GM13976 (cell line): ENCODE results near the gene ADGB.
"Not testable (repeated sequence)": the region's sequence is repeated elsewhere in the genome, so short reads cannot be mapped to it uniquely, and the experiment has no call there.

Experiments
- DNase-seq: peaks from one replicate; pipeline ENCODE4 v3.0.0; 2012; ENCODE audit warnings: low spot score
- in situ Hi-C: fragments of 300-500 bp; cut with MboI; formaldehyde crosslinking; loops from one replicate; pipeline ENCODE4 v1.12.0; 2022; ENCODE audit warnings: low sequenced_read_pairs, mixed read lengths, inconsistent platforms; ENCODE audit not compliant: unreplicated experiment
- TF ChIP-seq, protein P1 (sequence below): IDR thresholded peaks from 2 replicates; pipeline ENCODE4 v1.5.1; 2012; ENCODE audit warnings: borderline replicate concordance, mild to moderate bottlenecking; ENCODE audit not compliant: insufficient read depth; ENCODE audit errors: extremely low read depth, missing control alignments, control extremely low read depth

Gene ADGB

DNA sequence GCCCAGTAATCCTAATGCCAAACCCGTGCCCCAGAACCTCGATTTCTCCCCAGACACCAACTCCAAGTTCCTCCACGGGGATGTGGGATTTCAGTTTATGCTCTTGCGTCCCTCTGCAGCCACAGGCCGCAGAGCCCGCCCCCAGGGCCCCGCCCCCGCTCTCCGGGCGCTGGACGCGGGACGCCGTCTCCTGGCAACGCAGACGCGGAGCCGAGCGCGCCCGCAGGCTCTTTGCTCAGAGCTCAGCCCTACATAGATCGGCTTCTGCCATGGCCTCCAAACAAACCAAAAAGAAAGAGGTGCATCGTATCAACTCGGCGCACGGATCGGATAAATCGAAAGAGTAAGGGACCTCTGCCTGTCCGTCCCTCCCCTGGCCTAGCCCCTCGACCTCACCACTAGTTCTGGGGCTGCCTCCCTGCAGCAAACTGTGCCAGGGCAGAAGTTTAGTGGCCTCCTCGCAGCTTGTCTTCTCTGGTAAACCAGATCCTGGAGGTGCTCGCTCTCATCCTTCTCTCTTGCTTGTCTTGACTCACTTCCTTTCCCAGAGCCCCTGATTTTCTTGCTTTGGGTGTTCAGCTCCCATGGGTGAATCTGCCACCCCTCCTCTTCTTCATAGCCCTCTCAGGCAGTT, at the start of gene ADGB:
Gene ADGB, plus strand, starts transcription at position 201 of the 634 bp plus-strand sequence. Its CDS starts 69 bp downstream, at position 270.
- in situ Hi-C loops = no loop called here
- TF ChIP-seq, protein P1, sequence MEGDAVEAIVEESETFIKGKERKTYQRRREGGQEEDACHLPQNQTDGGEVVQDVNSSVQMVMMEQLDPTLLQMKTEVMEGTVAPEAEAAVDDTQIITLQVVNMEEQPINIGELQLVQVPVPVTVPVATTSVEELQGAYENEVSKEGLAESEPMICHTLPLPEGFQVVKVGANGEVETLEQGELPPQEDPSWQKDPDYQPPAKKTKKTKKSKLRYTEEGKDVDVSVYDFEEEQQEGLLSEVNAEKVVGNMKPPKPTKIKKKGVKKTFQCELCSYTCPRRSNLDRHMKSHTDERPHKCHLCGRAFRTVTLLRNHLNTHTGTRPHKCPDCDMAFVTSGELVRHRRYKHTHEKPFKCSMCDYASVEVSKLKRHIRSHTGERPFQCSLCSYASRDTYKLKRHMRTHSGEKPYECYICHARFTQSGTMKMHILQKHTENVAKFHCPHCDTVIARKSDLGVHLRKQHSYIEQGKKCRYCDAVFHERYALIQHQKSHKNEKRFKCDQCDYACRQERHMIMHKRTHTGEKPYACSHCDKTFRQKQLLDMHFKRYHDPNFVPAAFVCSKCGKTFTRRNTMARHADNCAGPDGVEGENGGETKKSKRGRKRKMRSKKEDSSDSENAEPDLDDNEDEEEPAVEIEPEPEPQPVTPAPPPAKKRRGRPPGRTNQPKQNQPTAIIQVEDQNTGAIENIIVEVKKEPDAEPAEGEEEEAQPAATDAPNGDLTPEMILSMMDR = no peak
- no peak for DNase-seq

DNA sequence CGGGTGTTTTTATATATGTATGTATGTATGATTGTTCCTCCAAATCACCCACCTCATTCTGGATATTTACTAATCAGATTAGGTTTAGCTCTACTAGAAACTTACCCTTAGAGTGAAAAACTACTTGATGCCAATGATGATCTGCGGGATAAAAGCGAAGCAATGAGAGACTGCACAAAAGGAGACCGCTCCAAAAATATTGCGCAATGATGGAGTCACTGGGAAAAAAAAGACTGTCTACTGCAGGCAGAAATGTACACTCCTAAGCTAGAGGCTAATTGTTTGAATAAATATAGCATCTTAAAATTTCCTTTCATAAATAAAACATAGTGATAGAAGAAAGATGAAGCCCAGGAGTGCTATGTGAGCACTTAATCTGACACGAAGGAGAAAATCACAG, 47.9 kb upstream of the ADGB start:
- in situ Hi-C loops = no loop called here
- DNase-seq = no peak
- TF ChIP-seq, protein P1 = no peak

- TF ChIP-seq, protein P1 = no peak
- in situ Hi-C loops = no loop called here
- no peak for DNase-seq
Measured at GRCh38 chr6:146551545-146551944, 47.2 kb upstream of the ADGB start.

DNA sequence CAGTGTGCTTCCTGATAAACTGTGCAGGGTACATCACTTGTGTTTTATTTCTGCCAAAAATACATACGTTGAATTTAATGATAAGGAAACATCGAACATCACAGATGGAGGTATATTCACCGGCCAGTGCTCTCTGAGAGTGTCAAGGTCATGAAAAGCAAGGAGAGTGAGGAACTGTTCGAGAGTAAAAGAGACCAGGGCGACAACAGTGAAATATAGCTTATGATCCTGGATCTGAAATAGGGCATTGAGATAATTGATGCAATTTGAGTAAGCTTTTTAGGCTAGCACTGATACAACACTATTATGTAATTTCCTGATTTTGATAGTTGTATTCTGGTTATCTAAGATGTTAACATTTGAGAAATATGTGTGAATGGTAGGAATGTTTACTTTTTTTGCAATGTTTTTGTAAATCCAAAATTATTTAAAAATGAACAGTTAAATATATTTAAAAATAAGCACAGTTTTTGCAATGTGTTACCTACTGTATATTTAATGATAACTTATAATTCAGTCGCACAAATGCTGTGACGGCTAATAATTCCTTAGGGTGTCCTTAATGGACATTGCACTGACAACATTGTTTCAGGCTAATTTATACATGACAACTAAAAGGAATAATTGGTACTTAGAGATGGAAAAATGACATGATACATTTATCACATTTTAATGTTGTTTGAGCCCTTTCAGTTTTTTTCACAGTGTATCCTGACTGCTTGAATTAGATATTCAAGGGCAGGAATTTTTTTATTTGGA, 45.2 kb upstream of the ADGB start:
- DNase-seq = no peak
- in situ Hi-C loops = no loop called here
- TF ChIP-seq, protein P1 = no peak

DNA sequence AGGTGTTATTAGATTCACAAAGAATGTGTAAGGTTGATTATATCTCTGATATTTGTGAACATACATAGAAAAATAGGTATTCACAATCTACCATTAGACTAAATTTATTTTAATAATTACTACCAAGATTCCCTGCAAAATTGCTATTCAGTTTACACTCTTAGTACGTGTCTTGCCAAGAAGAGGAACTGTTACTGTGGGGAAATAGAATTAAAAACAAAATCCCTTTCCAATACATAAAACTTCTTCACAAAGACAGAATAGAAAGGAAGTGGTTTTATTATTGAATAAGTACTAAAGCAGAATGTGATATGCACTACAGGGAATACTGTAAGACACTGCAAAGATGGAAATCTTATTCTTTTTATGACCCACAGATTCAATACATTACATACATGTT, 38.2 kb upstream of the ADGB start:
- in situ Hi-C loops = no loop called here
- no peak for DNase-seq
- TF ChIP-seq, protein P1 = no peak

GRCh38 chr6:146566661-146567060, 32.1 kb upstream of the ADGB start:
- in situ Hi-C loops, DNase-seq: not testable (repeated sequence)

DNA sequence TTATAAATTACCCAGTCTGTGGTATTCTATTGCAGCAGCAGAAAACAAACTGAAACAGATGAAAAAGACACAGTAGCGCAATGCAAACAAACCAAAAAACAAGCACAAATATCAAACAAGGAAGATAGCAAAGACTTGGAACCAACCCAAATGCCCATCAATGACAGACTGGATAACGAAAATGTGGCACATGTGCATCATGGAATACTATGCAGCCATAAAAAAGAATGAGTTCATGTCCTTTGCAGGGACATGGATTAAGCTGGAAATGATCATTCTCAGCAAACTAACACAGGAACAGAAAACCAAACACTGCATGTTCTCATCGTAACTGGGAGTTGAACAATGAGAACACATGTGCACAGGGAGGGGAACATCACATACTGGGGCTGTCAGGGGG, 30.2 kb upstream of the ADGB start:
- DNase-seq, in situ Hi-C loops: not testable (repeated sequence)

- TF ChIP-seq, protein P1 = no peak
- in situ Hi-C loops = no loop called here
- DNase-seq = no peak
Measured at GRCh38 chr6:146574211-146574610, 24.6 kb upstream of the ADGB start.
